ENCODE measurements around the gene SLC25A23. TPM values are rescaled to one million over a fixed set of nuclear protein-coding genes. Genes with fewer than 3 reads are reported as not detected.

SLC25A23 gene
- total RNA-seq, 2 experiments from 2014 or later = 27.5 to 28.0 TPM

- no peaks in the 10 kb centered on the region for H3K9me3 Mint-ChIP-seq (ENCODE audit: insufficient read depth)
- H3K27me3 Mint-ChIP-seq (ENCODE audit: low read depth) = no peaks in the 10 kb centered on the region
- ATAC-seq (no peak), DNase-seq (no peak)
- CTCF ChIA-PET = interaction anchor here (1.3 kb wide), 1 partner anchor 15 kb away, joined by 4 read pairs; the partner anchor contains the start of gene DENND1C
- no peak overlapping the region for H3K27ac Mint-ChIP-seq
- peaks cover 10% of the 10 kb centered on the region for H3K4me1 Mint-ChIP-seq (ENCODE audit: low read depth)
- no peak overlapping the region for H3K4me3 Mint-ChIP-seq
- H3K36me3 Mint-ChIP-seq (ENCODE audit: low read depth) = peaks cover 14% of the 10 kb centered on the region
- POLR2A ChIA-PET = interaction anchor here (3.2 kb wide), 1 partner anchor 16 kb away, joined by 15 read pairs; the partner anchor contains the start of gene DENND1C
Measured at GRCh38 chr19:6465663-6466062, 6.1 kb upstream of the SLC25A23 start.

- Mint-ChIP-seq H3K4me3 (no peak overlapping the region), H3K36me3 (ENCODE audit: low read depth) (peaks cover 11% of the 10 kb centered on the region), H3K27me3 (ENCODE audit: low read depth) (no peaks in the 10 kb centered on the region), H3K4me1 (ENCODE audit: low read depth) (peaks cover 15% of the 10 kb centered on the region), H3K9me3 (ENCODE audit: insufficient read depth) (no peaks in the 10 kb centered on the region), H3K27ac (no peak overlapping the region)
- ATAC-seq (no peak), DNase-seq (no peak)
- CTCF ChIA-PET = interaction anchor here (1.3 kb wide), 1 partner anchor 16 kb away, joined by 4 read pairs; the partner anchor contains the start of gene DENND1C
- POLR2A ChIA-PET = interaction anchor here (3.2 kb wide), 1 partner anchor 17 kb away, joined by 15 read pairs; the partner anchor contains the start of gene DENND1C
Measured at GRCh38 chr19:6465006-6465405, 5.4 kb upstream of the SLC25A23 start.

GRCh38 chr19:6464070-6464873 is 4.7 kb upstream of the SLC25A23 start, which contains the start of gene CRB3:
CRB3 (plus strand) TSS chr19:6464271; CDS start chr19:6464702, 431 bp downstream.
- Mint-ChIP-seq H3K27me3 (ENCODE audit: low read depth) (no peaks in the 10 kb centered on the region), H3K4me3 (no peak within 1 kb of the TSS), H3K36me3 (ENCODE audit: low read depth) (peaks cover 7% of the 10 kb centered on the region), H3K4me1 (ENCODE audit: low read depth) (peaks cover 16% of the 10 kb centered on the region), H3K9me3 (ENCODE audit: insufficient read depth) (no peaks in the 10 kb centered on the region), H3K27ac (no peak within 1 kb of the TSS)
- DNase-seq (no peak), ATAC-seq (no peak)
- POLR2A ChIA-PET = interaction anchor here (3.2 kb wide), 1 partner anchor 17 kb away, joined by 15 read pairs; the partner anchor contains the start of gene DENND1C
- CTCF ChIA-PET = no interaction called here

GRCh38 chr19:6460099-6460884 is 700 bp upstream of the SLC25A23 start:
- peaks cover 1% of the 10 kb centered on the region for H3K9me3 Mint-ChIP-seq (ENCODE audit: insufficient read depth)
- H3K27me3 Mint-ChIP-seq (ENCODE audit: low read depth) = no peaks in the 10 kb centered on the region
- peak overlapping the region; percentile 94 for H3K4me3 Mint-ChIP-seq
- H3K4me1 Mint-ChIP-seq (ENCODE audit: low read depth) = peaks cover 30% of the 10 kb centered on the region
- peaks cover 17% of the 10 kb centered on the region for H3K36me3 Mint-ChIP-seq (ENCODE audit: low read depth)
- ChIA-PET CTCF (interaction anchor here (1.6 kb wide), 1 partner anchor 35 kb away, joined by 4 read pairs; no protein-coding TSS in a partner anchor), POLR2A (interaction anchor here (2.2 kb wide), 1 partner anchor 21 kb away, joined by 17 read pairs; the partner anchor contains the start of gene DENND1C)
- peak overlapping the region; percentile 92 for H3K27ac Mint-ChIP-seq
- DNase-seq = peak; percentile 98
- ATAC-seq = peak; percentile 92

- H3K4me3 Mint-ChIP-seq = peak overlapping the region; percentile 77
- H3K36me3 Mint-ChIP-seq (ENCODE audit: low read depth) = peaks cover 32% of the 10 kb centered on the region
- POLR2A ChIA-PET = interaction anchor here (0.8 to 2.2 kb wide), 2 partner anchors 23 to 38 kb away, joined by 4 to 17 read pairs; partner anchors contain the start of gene DENND1C
- no peak for ATAC-seq
- H3K4me1 Mint-ChIP-seq (ENCODE audit: low read depth) = peaks cover 23% of the 10 kb centered on the region
- H3K27me3 Mint-ChIP-seq (ENCODE audit: low read depth) = no peaks in the 10 kb centered on the region
- no peak for DNase-seq
- H3K9me3 Mint-ChIP-seq (ENCODE audit: insufficient read depth) = peaks cover 6% of the 10 kb centered on the region
- peak overlapping the region; percentile 58 for H3K27ac Mint-ChIP-seq
- CTCF ChIA-PET = interaction anchor here (1.6 kb wide), 1 partner anchor 34 kb away, joined by 4 read pairs; no protein-coding TSS in a partner anchor
Measured at GRCh38 chr19:6458695-6459261, 814 bp downstream of the SLC25A23 start.

DNA sequence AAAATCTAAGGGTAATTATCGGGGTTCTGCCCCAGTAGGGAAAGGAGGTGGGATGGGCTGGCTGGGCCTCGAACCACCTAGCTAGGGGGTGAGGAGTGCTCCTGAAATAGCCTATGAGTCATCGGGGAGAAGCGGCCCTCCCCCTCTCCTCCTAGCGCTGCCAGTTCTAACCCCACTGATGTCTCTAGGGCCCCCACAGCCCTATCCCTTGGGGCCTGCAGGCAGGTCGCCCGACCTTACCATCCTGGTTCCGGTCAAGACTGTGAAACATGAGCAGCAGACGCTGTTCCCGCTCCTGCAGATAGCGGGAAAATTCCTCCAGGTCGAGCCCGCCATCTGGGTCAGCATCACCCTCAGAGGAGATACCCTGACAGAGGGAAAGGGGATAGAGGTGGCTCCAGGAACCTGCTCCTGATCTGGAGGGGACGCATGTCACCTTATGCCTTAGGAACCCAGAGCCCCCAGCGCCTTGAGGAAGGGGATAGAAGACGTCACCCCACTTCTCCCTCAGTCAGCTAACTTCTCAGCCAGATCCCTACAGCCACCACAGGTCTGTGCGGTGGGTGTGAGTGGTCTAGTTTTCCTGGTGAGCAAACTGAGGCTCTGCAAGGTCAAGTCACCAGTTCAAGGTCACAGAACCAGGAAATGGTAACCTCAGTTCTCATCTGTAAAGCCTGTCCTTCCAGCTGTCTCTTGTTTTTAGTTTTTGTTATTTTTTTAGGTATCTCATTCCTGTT is 1.5 kb downstream of the SLC25A23 start:
- Mint-ChIP-seq H3K27me3 (ENCODE audit: low read depth) (no peaks in the 10 kb centered on the region), H3K4me3 (peak overlapping the region; percentile 77), H3K9me3 (ENCODE audit: insufficient read depth) (peaks cover 10% of the 10 kb centered on the region), H3K36me3 (ENCODE audit: low read depth) (peaks cover 37% of the 10 kb centered on the region), H3K27ac (peak overlapping the region; percentile 58), H3K4me1 (ENCODE audit: low read depth) (peaks cover 23% of the 10 kb centered on the region)
- ATAC-seq (no peak), DNase-seq (no peak)
- CTCF ChIA-PET = interaction anchor here (1.6 kb wide), 1 partner anchor 33 kb away, joined by 4 read pairs; no protein-coding TSS in a partner anchor
- POLR2A ChIA-PET = interaction anchor here (2.2 kb wide), 1 partner anchor 24 kb away, joined by 17 read pairs; the partner anchor contains the start of gene DENND1C

DNA sequence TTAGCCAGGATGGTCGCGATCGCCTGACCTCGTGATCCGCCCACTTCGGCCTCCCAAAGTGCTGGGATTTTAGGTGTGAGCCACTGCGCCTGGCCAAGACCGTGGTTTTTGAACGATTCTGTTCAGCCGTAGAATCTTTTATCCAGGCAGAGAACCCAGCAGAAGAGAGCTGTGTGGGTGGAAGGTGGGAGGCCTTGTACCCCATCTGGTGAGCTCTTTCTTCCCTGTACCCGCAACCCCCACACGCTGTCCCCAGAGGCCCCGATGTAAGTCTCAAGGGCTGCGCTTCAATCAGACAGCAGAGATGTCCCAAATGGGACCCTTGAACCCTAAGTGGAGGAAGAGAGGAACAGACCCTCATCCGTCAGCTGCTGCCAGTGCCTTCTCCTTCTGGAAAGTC is 3.7 kb downstream of the SLC25A23 start:
- POLR2A ChIA-PET = no interaction called here
- H3K4me3 Mint-ChIP-seq = no peak overlapping the region
- H3K27me3 Mint-ChIP-seq (ENCODE audit: low read depth) = no peaks in the 10 kb centered on the region
- peaks cover 45% of the 10 kb centered on the region for H3K36me3 Mint-ChIP-seq (ENCODE audit: low read depth)
- DNase-seq (no peak), ATAC-seq (no peak)
- no peak overlapping the region for H3K27ac Mint-ChIP-seq
- H3K4me1 Mint-ChIP-seq (ENCODE audit: low read depth) = peaks cover 20% of the 10 kb centered on the region
- CTCF ChIA-PET = no interaction called here
- peaks cover 10% of the 10 kb centered on the region for H3K9me3 Mint-ChIP-seq (ENCODE audit: insufficient read depth)

DNA sequence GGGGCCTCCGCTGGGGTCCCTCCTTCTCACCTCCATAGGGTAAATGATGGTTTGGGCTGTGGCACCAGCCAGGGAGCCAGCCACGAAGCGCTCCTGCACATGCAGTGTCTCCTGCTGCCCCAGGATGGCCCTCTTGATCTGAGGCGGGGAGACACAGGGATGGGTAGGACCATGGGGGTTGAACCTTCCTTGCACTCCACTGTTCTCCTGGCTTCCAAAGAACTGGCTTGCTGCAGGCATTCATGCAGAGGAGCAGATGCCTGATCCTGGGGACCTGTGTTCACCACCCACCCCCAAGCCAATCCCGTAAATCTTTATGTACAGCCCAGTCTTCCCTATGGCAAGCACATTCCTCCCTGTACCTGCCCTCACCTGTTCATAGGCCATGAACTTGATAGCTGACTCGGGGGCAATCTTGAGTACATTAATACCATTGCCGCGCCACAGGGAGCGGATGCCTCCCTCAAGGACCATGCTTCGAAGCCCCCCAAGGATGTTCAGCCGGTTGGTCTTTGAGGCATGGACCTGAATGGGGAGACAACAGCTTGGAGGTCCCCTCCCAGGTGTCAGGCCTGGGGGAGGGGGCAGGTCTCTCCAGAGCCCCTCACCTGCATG is 5.5 kb downstream of the SLC25A23 start:
- Mint-ChIP-seq H3K27me3 (ENCODE audit: low read depth) (no peaks in the 10 kb centered on the region), H3K9me3 (ENCODE audit: insufficient read depth) (peaks cover 10% of the 10 kb centered on the region), H3K4me3 (no peak overlapping the region), H3K4me1 (ENCODE audit: low read depth) (peaks cover 13% of the 10 kb centered on the region), H3K36me3 (ENCODE audit: low read depth) (peaks cover 46% of the 10 kb centered on the region), H3K27ac (no peak overlapping the region)
- ATAC-seq = no peak
- ChIA-PET POLR2A (interaction anchor here (0.5 kb wide), 1 partner anchor 32 kb away, joined by 3 read pairs; no protein-coding TSS in a partner anchor), CTCF (no interaction called here)
- DNase-seq = no peak

DNA sequence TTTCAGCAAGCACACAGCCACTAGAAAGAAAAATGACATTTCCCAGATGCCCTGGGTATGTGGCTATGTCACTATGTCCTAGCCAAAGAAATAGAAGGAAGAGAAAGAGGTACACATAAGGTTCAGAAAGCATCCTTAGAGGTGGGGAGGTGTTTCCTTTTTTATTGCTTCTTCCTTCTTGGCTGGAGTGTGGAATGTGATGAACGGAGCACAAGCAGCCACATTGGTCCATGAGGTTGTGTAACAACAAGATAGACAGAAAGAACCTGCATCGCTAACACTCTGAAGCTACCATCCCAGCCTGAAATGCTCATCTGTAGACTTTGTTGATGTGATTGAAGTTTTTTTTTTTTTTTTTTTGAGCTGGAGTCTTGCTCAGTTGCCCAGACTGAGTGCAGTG is 6.7 kb downstream of the SLC25A23 start:
- Mint-ChIP-seq H3K9me3 (ENCODE audit: insufficient read depth) (peaks cover 10% of the 10 kb centered on the region), H3K4me3 (no peak overlapping the region), H3K27me3 (ENCODE audit: low read depth) (no peaks in the 10 kb centered on the region), H3K36me3 (ENCODE audit: low read depth) (peaks cover 46% of the 10 kb centered on the region), H3K4me1 (ENCODE audit: low read depth) (peaks cover 3% of the 10 kb centered on the region), H3K27ac (no peak overlapping the region)
- no peak for ATAC-seq
- no peak for DNase-seq
- CTCF ChIA-PET = no interaction called here
- POLR2A ChIA-PET = no interaction called here

GRCh38 chr19:6452223-6452614 is 7.4 kb downstream of the SLC25A23 start:
- CTCF ChIA-PET = no interaction called here
- H3K27me3 Mint-ChIP-seq (ENCODE audit: low read depth) = no peaks in the 10 kb centered on the region

More at GRCh38 chr19:6452223-6452614, 7.4 kb downstream of the SLC25A23 start:
- ATAC-seq (no peak), DNase-seq (no peak)
- Mint-ChIP-seq H3K4me1 (ENCODE audit: low read depth) (no peaks in the 10 kb centered on the region), H3K36me3 (ENCODE audit: low read depth) (peaks cover 43% of the 10 kb centered on the region), H3K9me3 (ENCODE audit: insufficient read depth) (peaks cover 10% of the 10 kb centered on the region), H3K27ac (no peak overlapping the region), H3K4me3 (no peak overlapping the region)
- POLR2A ChIA-PET = no interaction called here

Data from activated CD8-positive, alpha-beta T cell treated with anti-CD3 and anti-CD28 coated beads, Interleukin-2, amount 10 ng/mL, durations not matched to agents 7 days and 5 days (primary cell).